Stimulated activated naive CD4-positive, alpha-beta T cell (primary cell): ENCODE measurements around the gene CCND1.
"Not testable (repeated sequence)": the region's sequence is repeated elsewhere in the genome, so short reads cannot be mapped to it uniquely, and the experiment has no call there.

ENCODE experiments used
- DNase-seq, 6 experiments: peaks; one replicate each; lab custom pipeline; 2025; lab: John Stamatoyannopoulos, UW

Gene CCND1

GRCh38 chr11:69691463-69691862 lies 50.5 kb downstream of the CCND1 start:
- no peak for DNase-seq

GRCh38 chr11:69692422-69692821 lies 51.5 kb downstream of the CCND1 start:
- DNase-seq: no peak

GRCh38 chr11:69694781-69695180 lies 53.8 kb downstream of the CCND1 start:
- DNase-seq: no peak

- DNase-seq: no peak
Measured at GRCh38 chr11:69695581-69695980, 54.6 kb downstream of the CCND1 start.

- not testable (repeated sequence) for DNase-seq
Measured at GRCh38 chr11:69695995-69696394, 55.0 kb downstream of the CCND1 start.

- no peak for DNase-seq
Measured at GRCh38 chr11:69696749-69697468, 56.0 kb downstream of the CCND1 start.

- no peak for DNase-seq
Measured at GRCh38 chr11:69697469-69697843, 56.5 kb downstream of the CCND1 start.

GRCh38 chr11:69697861-69698260 lies 56.9 kb downstream of the CCND1 start:
- no peak for DNase-seq

- DNase-seq: no peak
Measured at GRCh38 chr11:69698362-69698761, 57.4 kb downstream of the CCND1 start.

GRCh38 chr11:69699213-69699612 lies 58.3 kb downstream of the CCND1 start:
- DNase-seq: no peak

- DNase-seq: no peak
Measured at GRCh38 chr11:69700278-69701140, 59.6 kb downstream of the CCND1 start.

GRCh38 chr11:69702239-69702691 lies 61.3 kb downstream of the CCND1 start:
- no peak for DNase-seq

- DNase-seq: no peak
Measured at GRCh38 chr11:69702769-69703452, 62.0 kb downstream of the CCND1 start.

GRCh38 chr11:69703453-69703767 lies 62.5 kb downstream of the CCND1 start:
- no peak for DNase-seq
